Neural cell (in vitro differentiated cells): ENCODE results near the gene CLEC14A.

Experiments
- EP300 ChIP-seq: fragments of 450-650 bp; conservative IDR thresholded peaks from 2 replicates; pipeline ENCODE4 v1.6.1; 2014; ENCODE audit warnings: antibody characterized with exemption, mild to moderate bottlenecking, moderate library complexity; ENCODE audit not compliant: poor library complexity, severe bottlenecking
- EZH2 ChIP-seq: fragments of 200-600, 300-800 bp; shearing (Covaris generic), sonication (generic); IDR thresholded peaks from 2 replicates; pipeline ENCODE4 v1.6.1; 2014; ENCODE audit warnings: antibody characterized with exemption, low read length, borderline replicate concordance, mild to moderate bottlenecking; ENCODE audit not compliant: insufficient read depth, poor library complexity, severe bottlenecking
- POLR2AphosphoS5 ChIP-seq: IDR thresholded peaks from 2 replicates; pipeline ENCODE4 v1.6.1; 2012
- TAF1 ChIP-seq: IDR thresholded peaks from 2 replicates; pipeline ENCODE4 v1.6.1; 2012; ENCODE audit warnings: low read depth
- TF ChIP-seq, protein P1 (sequence below): fragments of 450-650 bp; IDR thresholded peaks from 2 replicates; pipeline ENCODE4 v1.5.1; 2014; ENCODE audit warnings: antibody characterized with exemption, mild to moderate bottlenecking, moderate library complexity; ENCODE audit not compliant: poor library complexity, severe bottlenecking
- TF ChIP-seq, protein P2 (sequence below): IDR thresholded peaks from 2 replicates; pipeline ENCODE4 v1.6.1; 2012; ENCODE audit warnings: borderline replicate concordance

DNA sequence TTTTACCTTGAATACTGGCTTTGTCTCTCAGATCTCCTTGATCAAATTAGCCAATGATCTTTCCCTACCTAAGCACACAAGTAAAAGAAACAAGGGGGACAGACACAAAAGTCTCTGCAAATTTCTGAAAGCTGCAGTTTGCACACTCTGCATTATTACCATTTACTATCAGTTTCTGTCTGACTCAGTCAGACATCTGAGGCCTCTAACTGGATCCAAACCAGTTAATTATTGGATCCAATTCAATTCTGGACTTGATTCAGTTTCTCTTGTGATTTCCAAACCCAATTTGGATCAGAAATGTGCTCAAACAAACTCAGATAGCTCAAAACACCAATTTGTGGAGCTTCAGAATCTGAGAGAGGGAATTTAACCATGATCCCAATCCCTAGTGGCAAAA lies 31.6 kb downstream of the CLEC14A start:
- TF ChIP-seq, protein P1, sequence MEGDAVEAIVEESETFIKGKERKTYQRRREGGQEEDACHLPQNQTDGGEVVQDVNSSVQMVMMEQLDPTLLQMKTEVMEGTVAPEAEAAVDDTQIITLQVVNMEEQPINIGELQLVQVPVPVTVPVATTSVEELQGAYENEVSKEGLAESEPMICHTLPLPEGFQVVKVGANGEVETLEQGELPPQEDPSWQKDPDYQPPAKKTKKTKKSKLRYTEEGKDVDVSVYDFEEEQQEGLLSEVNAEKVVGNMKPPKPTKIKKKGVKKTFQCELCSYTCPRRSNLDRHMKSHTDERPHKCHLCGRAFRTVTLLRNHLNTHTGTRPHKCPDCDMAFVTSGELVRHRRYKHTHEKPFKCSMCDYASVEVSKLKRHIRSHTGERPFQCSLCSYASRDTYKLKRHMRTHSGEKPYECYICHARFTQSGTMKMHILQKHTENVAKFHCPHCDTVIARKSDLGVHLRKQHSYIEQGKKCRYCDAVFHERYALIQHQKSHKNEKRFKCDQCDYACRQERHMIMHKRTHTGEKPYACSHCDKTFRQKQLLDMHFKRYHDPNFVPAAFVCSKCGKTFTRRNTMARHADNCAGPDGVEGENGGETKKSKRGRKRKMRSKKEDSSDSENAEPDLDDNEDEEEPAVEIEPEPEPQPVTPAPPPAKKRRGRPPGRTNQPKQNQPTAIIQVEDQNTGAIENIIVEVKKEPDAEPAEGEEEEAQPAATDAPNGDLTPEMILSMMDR = no peak
- no peak for TF ChIP-seq EP300
- TF ChIP-seq POLR2AphosphoS5 = no peak
- no peak for TF ChIP-seq TAF1
- no peak for TF ChIP-seq EZH2
- TF ChIP-seq, protein P2, sequence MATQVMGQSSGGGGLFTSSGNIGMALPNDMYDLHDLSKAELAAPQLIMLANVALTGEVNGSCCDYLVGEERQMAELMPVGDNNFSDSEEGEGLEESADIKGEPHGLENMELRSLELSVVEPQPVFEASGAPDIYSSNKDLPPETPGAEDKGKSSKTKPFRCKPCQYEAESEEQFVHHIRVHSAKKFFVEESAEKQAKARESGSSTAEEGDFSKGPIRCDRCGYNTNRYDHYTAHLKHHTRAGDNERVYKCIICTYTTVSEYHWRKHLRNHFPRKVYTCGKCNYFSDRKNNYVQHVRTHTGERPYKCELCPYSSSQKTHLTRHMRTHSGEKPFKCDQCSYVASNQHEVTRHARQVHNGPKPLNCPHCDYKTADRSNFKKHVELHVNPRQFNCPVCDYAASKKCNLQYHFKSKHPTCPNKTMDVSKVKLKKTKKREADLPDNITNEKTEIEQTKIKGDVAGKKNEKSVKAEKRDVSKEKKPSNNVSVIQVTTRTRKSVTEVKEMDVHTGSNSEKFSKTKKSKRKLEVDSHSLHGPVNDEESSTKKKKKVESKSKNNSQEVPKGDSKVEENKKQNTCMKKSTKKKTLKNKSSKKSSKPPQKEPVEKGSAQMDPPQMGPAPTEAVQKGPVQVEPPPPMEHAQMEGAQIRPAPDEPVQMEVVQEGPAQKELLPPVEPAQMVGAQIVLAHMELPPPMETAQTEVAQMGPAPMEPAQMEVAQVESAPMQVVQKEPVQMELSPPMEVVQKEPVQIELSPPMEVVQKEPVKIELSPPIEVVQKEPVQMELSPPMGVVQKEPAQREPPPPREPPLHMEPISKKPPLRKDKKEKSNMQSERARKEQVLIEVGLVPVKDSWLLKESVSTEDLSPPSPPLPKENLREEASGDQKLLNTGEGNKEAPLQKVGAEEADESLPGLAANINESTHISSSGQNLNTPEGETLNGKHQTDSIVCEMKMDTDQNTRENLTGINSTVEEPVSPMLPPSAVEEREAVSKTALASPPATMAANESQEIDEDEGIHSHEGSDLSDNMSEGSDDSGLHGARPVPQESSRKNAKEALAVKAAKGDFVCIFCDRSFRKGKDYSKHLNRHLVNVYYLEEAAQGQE = no peak
